HL-60/S4 treated with retinoic acid at 250 ng/mL for 4 days and 3 days (cell line): ENCODE results near the gene CCDC63.
"Not testable (repeated sequence)": the region's sequence is repeated elsewhere in the genome, so short reads cannot be mapped to it uniquely, and the experiment has no call there.

Experiments used
- in situ Hi-C: fragments of 300-500 bp; cut with MboI; formaldehyde crosslinking; loops from 2 replicates; pipeline ENCODE4 v1.7.0; 2022; ENCODE audit warnings: low sequenced_read_pairs

CCDC63 gene

GRCh38 chr12:110941391-110941790 lies 94.6 kb downstream of the CCDC63 start:
- in situ Hi-C loops, result loop anchor here (25.0 kb wide), 1 partner anchor 346 kb away; no protein-coding TSS in a partner anchor

GRCh38 chr12:110943373-110943772 lies 96.6 kb downstream of the CCDC63 start:
- in situ Hi-C loops, result loop anchor here (25.0 kb wide), 1 partner anchor 344 kb away; no protein-coding TSS in a partner anchor

- in situ Hi-C loops, result loop anchor here (25.0 kb wide), 1 partner anchor 339 kb away; no protein-coding TSS in a partner anchor
Measured at GRCh38 chr12:110948041-110948440, 101.3 kb downstream of the CCDC63 start.

GRCh38 chr12:110950466-110950865 lies 103.7 kb downstream of the CCDC63 start:
- in situ Hi-C loops, result not testable (repeated sequence)

- in situ Hi-C loops, result not testable (repeated sequence)
Measured at GRCh38 chr12:110950867-110951266, 104.1 kb downstream of the CCDC63 start.
